Pulmonary artery endothelial cell (primary cell): ENCODE results near the gene INO80D. TPM values are rescaled to one million over a fixed set of nuclear protein-coding genes. Genes with fewer than 3 reads are reported as not detected.
"Not testable (repeated sequence)": the region's sequence is repeated elsewhere in the genome, so short reads cannot be mapped to it uniquely, and the experiment has no call there.

Source experiments
- DNase-seq: peaks from one replicate; pipeline ENCODE4 v3.0.0-alpha.2; 2011; ENCODE audit warnings: low read depth, low spot score
- total RNA-seq: library from RNA; depleted of rRNA; stranded (reverse); fragments of >200 nt; gene quantifications from 2 replicates; pipeline ENCODE4 v1.2.3, GENCODE V29; 2014

The INO80D gene
- total RNA-seq, 1 donor from 2014 or later, result 5.4 TPM

GRCh38 chr2:206033452-206033851, 52.5 kb downstream of the INO80D start:
- DNase-seq, result not testable (repeated sequence)

DNA sequence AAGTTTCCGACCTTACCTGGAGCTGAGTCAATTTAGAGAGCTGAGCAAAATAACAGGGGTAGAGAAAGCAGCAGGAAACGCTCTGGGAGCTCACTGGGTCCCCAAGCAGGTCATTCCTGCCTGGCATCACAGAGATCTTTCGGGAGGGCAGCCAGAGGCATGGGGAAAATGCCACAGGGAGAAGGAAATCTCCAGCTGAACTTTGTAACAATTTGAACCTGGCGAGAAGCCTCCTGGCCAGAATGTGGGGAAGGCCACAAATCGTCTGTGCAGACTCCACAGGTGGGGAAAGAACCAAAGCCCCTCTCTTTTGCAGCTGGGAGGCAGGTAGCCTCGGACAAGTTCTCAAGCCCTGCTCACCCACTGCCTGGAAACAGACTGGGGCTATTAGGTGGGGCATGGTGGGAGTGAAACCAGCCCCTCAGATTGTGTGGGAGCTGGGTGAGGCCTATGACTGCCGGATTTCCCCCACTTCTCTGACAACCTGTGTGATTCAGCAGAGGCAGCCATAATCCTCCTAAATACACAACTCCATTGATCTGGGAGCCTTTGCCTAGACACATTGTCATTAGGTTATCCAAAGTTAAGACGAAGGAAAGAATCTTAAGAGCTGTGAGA, 53.9 kb downstream of the INO80D start:
- DNase-seq, result no peak

DNA sequence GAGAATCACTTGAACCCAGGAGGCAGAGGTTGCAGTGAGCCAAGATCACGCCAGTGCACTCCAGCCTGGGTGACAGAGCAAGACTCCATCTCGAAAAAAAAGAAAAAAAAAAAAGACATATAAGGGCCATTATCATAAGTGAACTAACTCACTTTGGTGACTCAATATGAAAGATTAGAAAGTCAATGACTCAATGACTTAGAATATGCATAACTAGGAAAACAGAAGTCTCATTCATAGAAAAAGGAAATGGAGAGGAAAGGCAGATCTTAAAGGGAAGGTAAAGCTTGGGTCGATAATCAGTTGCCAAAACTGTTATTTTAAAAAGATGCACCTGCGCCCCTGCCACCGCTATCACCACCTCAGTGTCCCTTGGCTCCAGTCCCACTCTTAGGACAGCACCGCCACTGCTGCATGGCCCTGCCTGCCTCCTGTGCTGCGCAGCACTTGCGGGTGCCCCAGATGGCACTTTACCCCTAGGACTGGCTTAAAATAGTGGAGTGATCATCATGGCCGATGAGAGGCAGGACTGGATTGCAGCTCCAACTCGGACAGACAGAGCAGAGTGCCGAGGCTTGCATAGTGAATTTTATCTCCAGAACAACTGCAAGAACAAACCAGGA, 54.7 kb downstream of the INO80D start:
- no peak for DNase-seq

DNA sequence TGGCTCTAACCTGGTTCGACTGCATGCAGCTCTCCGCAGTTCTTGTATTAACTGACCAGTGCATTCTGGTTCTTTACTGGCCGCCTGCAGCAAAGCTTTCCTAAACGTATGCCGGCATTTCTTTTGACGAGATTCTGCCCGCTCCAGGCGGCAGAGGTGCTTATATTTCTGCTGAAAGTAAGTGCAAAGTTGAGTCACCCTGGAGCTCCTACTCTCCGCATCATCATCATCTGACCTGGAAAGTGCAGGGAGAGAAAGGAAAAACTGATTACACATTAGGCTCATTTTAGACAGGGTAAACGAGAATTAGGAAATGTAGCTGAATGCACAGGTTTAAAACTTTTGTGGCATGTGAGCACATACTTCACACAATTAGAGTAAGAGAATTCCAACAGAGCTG, 57.9 kb downstream of the INO80D start:
- DNase-seq, result no peak

DNA sequence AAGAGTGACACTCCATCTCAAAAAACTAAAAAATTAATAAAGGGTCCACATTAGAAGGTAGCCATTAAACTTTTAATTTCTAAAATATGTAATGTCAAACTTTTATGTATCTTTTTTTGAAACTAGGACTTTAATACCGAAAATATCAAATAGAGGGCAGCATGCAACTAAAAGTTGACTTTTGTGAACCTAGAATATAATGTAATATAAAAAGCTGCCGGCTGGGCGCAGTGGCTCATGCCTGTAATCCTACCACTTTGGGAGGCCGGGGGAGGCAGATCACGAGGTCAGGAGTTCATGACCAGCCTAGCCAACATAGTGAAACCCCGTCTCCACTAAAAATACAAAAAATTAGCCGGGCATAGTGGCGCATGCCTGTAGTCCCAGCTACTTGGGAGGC, 62.8 kb downstream of the INO80D start:
- no peak for DNase-seq

- no peak for DNase-seq
Observed at GRCh38 chr2:206020171-206020570, 65.8 kb downstream of the INO80D start.

DNA sequence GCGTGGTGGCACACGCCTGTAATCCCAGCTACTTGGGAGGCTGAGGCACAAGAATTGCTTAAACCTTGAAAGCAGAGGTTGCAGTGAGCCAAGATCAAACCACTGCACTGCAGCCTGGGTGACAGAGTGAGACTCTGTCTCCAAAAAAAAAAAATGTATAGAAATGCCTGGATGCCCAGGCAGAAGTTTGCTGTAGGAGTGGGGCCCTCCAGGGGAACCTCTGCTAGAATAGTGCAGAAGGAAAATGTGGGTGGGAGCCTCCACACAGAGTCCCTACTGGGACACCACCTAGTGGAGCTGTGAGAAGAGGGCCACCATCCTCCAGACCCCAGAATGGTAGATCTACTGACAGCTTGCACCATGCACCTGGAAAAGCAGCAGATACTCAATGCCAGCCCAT, 70.2 kb downstream of the INO80D start:
- not testable (repeated sequence) for DNase-seq

- DNase-seq, result no peak
Observed at GRCh38 chr2:206011795-206012194, 74.2 kb downstream of the INO80D start.

- DNase-seq, result no peak
Observed at GRCh38 chr2:206011018-206011614, 74.9 kb downstream of the INO80D start.

DNA sequence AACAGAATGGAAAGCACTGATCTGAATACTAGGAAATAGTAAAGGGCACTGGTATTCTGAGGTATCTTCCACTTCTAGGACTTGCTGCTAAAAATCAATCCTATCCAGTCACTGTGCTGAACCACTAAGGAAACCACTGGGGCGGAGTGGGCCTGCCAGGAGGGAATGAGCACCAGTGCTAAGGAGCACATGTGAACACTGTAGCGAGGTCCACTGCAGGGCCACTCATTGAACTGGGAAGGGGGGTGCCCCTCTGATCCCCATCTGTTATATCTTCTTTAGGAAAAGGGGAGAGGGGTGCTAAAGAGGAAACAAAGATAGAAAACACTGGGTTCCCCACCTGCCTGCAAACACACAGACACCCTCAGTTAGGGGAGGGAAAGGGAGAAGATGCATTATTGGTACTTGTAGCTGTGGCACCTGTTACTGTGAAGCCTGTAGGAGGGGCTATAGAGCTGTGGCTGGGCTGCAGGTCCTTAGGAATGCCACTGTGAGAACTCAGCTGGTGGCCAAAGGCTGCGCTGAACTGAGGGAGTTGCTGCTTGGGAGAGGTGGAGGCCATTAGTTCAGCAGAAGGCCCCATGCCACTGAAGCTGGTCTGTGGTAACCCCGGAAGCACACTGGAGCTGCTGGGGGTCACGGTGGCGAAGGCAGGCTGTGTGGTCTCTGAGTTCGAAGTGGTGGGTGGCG, 81.8 kb downstream of the INO80D start:
- DNase-seq, result no peak

DNA sequence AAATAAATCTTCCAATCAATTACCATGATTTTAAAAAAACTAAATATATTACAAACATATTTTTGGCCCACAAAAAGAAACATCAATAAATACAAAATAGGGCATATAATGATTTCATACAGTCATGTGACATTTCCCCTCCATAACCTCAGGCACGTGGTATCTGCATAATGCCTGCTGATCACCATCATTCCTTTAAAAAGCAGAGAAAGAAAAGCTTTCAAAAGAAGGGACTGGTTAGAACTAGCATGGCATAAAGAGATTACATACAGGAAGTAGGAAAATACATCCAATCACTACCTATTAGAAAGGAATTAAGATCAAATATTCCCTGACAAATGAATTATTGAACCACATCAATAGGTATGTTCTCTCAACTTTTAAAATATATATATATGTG, 83.5 kb downstream of the INO80D start:
- no peak for DNase-seq

GRCh38 chr2:206001912-206002311, 84.1 kb downstream of the INO80D start:
- DNase-seq, result no peak

- no peak for DNase-seq
Observed at GRCh38 chr2:206000776-206001175, 85.2 kb downstream of the INO80D start.

GRCh38 chr2:205998583-205998982, 87.4 kb downstream of the INO80D start:
- no peak for DNase-seq

- DNase-seq, result no peak
Observed at GRCh38 chr2:205996161-205996560, 89.8 kb downstream of the INO80D start.

DNA sequence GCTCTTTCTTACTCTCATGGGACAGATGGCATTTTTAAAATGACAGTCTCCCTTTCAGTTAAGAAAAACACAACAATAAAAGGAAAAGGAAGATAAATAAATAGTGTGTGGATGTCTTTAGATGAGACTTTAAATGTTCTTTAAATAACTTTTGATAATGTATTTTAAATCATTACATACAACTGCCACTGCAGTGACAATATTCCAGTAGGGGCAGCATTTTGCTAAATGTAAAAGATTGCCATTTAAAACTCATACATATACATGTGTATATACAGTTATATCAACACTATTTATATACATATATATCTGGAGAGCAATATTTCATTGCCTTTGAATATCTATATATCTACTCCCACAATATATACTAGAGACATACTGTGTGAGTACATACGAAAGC, 90.7 kb downstream of the INO80D start:
- no peak for DNase-seq

DNA sequence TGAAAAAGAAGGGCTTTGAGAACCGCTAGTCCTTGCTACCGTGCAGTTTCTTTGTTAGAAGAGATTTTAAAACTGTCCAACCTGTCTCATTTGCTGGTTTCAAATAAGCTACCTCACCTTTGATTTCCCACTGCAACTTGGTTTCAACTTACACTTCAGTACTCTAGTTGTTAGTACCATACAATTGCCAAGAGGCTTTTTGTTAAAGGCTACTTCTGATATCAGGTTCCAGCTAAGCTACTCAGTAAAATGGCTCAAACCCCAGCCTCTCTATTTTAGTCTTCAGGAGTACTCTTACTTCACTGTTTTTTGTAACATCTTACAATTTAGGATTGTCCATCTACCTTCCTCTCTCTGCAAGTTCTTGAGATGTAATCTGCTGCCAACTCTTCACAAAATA, 91.6 kb downstream of the INO80D start:
- DNase-seq, result no peak

DNA sequence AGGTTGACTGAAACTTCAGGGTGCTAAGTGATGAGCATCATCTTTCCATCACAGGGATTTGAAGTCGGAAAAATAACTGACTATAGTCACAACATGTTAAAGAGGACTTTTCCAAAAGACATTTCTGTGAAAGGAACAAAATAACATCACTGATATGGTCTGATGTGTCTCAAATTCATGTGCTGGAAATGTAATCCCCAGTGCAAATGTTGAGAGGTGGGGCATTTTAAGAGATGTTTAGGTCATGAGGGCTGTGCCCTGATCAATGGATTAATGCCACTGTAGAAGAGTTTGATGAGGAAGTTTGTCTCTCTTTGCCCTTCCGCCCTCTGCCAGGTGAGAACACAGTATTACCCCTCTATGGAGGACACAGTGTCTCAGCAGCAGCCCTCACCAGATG, 95.9 kb downstream of the INO80D start:
- DNase-seq, result no peak

- no peak for DNase-seq
Observed at GRCh38 chr2:205989271-205990071, 96.5 kb downstream of the INO80D start.

- not testable (repeated sequence) for DNase-seq
Observed at GRCh38 chr2:205988681-205989080, 97.3 kb downstream of the INO80D start.

- DNase-seq, result no peak
Observed at GRCh38 chr2:205988274-205988673, 97.7 kb downstream of the INO80D start.

GRCh38 chr2:205986334-205986733, 99.6 kb downstream of the INO80D start:
- not testable (repeated sequence) for DNase-seq
